Astrocyte (in vitro differentiated cells and primary cell): ENCODE data around the gene UBE2D1.

Source experiments
- CTCF ChIP-seq: IDR thresholded peaks from 2 replicates; pipeline ENCODE4 v1.5.1; 2011; ENCODE audit warnings: low read depth, mild to moderate bottlenecking, inconsistent platforms, low read length, moderate library complexity; ENCODE audit not compliant: insufficient read depth
- EZH2 ChIP-seq: IDR thresholded peaks from 2 replicates; pipeline ENCODE4 v1.6.1; 2012; ENCODE audit warnings: mild to moderate bottlenecking, low read length, inconsistent platforms; ENCODE audit not compliant: insufficient read depth

GRCh38 chr10:58359541-58359940 is 24.7 kb downstream of the UBE2D1 start:
- TF ChIP-seq CTCF (no peak), EZH2 (no peak)
